Measurements from ENCODE around the gene FUT7.

Gene FUT7

DNA sequence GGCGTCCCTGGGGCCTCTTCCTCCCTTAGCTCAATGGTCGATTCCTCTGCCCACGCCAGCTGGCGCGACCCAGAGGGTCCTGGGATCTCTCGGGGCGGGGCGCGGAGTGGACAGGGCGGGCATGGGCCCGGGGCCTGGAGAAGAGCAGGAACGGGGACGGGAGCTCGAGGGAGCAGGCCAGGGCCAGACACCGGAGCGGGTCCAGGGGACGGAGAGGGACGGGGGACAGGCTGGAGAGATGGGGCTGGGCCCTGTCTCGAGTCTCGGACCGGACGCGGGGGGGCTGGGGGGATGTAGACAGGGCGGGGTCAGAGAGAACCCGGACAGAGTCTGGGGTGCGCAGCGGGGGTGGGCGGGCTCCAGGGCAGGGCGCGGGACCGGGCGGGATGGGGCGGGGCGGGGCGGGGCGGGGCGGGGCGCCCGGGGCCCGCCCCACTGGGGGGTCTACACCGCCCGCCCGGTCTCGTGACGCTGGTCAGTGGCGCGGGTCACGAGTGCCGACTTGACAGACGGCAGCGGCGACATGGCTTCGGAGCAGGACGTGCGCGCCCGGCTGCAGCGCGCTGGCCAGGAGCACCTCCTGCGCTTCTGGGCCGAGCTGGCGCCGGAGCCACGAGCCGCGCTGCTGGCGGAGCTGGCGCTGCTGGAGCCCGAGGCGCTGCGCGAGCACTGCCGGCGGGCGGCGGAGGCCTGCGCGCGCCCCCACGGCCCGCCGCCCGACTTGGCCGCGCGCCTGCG lies 45.3 kb upstream of the FUT7 start, which contains the start of gene UAP1L1:
Gene UAP1L1 (plus strand): TSS at position 508 of the 738 bp plus-strand sequence. CDS start 16 bp downstream, at position 524.
- TF ChIP-seq CTCF (IDR thresholded peaks at IDR 0.05; ENCODE audit: borderline replicate concordance, insufficient read depth, low read depth, low read length): no peak
- H3K4me3 ChIP-seq (ENCODE audit: low read depth, low read length): peak within 1 kb of the TSS; percentile 86

- H3K4me3 ChIP-seq (ENCODE audit: low read depth, low read length): peak overlapping the region; percentile 86
- no peak for TF ChIP-seq CTCF (IDR thresholded peaks at IDR 0.05; ENCODE audit: borderline replicate concordance, insufficient read depth, low read depth, low read length)
Measured at GRCh38 chr9:137076636-137077009, 44.7 kb upstream of the FUT7 start.

- no peak for TF ChIP-seq CTCF (IDR thresholded peaks at IDR 0.05; ENCODE audit: borderline replicate concordance, insufficient read depth, low read depth, low read length)
- no peak overlapping the region for H3K4me3 ChIP-seq (ENCODE audit: low read depth, low read length)
Measured at GRCh38 chr9:137075275-137075775, 43.4 kb upstream of the FUT7 start.

GRCh38 chr9:137074657-137075274 lies 42.9 kb upstream of the FUT7 start:
- no peak for TF ChIP-seq CTCF (IDR thresholded peaks at IDR 0.05; ENCODE audit: borderline replicate concordance, insufficient read depth, low read depth, low read length)
- no peak overlapping the region for H3K4me3 ChIP-seq (ENCODE audit: low read depth, low read length)

- no peak for TF ChIP-seq CTCF (IDR thresholded peaks at IDR 0.05; ENCODE audit: borderline replicate concordance, insufficient read depth, low read depth, low read length)
- H3K4me3 ChIP-seq (ENCODE audit: low read depth, low read length): no peak overlapping the region
Measured at GRCh38 chr9:137073992-137074399, 42.1 kb upstream of the FUT7 start.

DNA sequence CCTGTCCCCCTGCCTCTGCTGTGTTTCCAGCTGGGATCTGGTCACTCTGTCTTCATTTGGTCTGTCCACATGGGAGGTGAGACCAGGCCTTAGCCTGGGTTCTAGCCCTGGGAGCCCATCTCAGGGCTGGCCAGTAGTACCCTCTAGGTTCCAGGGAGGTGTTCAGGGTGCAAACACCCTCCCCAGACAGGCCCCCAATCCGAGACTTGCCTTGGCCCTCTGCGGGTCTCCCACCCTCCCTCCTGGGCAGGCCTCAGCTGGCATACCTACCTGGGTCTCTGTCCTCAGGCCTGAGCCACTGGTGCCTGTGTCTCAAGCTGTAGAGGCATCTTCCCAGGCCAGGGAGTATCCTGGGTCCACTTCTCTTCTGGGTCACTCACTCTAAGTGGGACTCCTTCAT lies 39.4 kb upstream of the FUT7 start:
- peak overlapping the region; percentile 67 for H3K4me3 ChIP-seq (ENCODE audit: low read depth, low read length)
- no peak for TF ChIP-seq CTCF (IDR thresholded peaks at IDR 0.05; ENCODE audit: borderline replicate concordance, insufficient read depth, low read depth, low read length)

DNA sequence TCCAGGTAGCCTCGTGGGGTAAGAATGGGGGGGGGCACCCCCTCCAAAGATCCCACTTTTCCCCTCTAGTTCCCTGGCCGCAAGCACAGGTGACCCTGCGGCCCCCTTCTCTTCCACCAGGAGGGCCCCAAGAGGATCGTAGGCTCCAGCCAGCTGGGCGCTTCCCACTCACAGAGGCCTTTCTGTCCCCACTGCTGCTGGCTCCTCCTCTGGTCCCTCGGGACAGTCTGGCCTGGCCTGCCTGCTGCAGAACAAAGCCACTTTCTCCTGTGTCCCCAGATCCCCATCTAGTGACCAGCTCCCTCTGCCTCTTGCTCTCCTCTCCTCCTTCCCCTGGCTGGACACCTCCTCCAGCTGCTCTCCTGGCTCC lies 39.0 kb upstream of the FUT7 start:
- no peak for TF ChIP-seq CTCF (IDR thresholded peaks at IDR 0.05; ENCODE audit: borderline replicate concordance, insufficient read depth, low read depth, low read length)
- peak overlapping the region; percentile 67 for H3K4me3 ChIP-seq (ENCODE audit: low read depth, low read length)
